HFF-Myc (cell line): Measurements from ENCODE around the gene MOV10.
A peak's percentile ranks its signal among the peaks of the same experiment; 100 is the strongest.

Experiments used
- DNase-seq: peaks from one replicate; pipeline ENCODE4 v3.0.0-alpha.2; 2011; ENCODE audit warnings: low read depth; ENCODE audit errors: extremely low read depth
- H3K4me3 ChIP-seq: replicated peaks from 2 replicates; pipeline ENCODE4 v1.5.1; 2011; ENCODE audit warnings: low read depth, mild to moderate bottlenecking, control low read depth, low read length
- TF ChIP-seq, protein P1 (sequence below): IDR thresholded peaks from 2 replicates; pipeline ENCODE4 v1.5.1; 2012; ENCODE audit warnings: mild to moderate bottlenecking, low read depth, low read length, control low read depth; ENCODE audit errors: missing control alignments

MOV10 gene

DNA sequence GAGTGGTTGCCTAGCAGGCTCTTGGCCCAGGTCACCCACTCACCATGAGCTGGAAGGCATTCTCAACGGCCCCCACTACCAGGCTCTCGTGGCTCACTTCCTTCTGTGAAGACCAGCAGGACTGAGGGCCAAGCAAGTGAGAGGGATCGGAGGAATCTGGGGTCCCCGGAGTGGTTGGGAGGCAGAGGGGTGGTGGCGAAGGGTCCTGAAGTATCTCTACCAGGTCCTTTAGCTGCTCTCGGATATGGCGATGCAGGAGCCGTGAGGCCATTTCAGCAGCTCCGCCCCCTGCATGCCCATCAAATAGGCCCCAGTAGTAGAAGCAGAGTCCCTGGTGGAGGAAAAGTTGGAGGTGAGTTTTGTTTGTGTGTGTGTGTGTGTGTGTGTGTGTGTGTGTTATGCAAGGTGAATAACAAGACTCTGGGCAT, 38.3 kb downstream of the MOV10 start:
- no peak overlapping the region for H3K4me3 ChIP-seq
- TF ChIP-seq, protein P1, sequence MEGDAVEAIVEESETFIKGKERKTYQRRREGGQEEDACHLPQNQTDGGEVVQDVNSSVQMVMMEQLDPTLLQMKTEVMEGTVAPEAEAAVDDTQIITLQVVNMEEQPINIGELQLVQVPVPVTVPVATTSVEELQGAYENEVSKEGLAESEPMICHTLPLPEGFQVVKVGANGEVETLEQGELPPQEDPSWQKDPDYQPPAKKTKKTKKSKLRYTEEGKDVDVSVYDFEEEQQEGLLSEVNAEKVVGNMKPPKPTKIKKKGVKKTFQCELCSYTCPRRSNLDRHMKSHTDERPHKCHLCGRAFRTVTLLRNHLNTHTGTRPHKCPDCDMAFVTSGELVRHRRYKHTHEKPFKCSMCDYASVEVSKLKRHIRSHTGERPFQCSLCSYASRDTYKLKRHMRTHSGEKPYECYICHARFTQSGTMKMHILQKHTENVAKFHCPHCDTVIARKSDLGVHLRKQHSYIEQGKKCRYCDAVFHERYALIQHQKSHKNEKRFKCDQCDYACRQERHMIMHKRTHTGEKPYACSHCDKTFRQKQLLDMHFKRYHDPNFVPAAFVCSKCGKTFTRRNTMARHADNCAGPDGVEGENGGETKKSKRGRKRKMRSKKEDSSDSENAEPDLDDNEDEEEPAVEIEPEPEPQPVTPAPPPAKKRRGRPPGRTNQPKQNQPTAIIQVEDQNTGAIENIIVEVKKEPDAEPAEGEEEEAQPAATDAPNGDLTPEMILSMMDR: no peak
- DNase-seq: no peak

DNA sequence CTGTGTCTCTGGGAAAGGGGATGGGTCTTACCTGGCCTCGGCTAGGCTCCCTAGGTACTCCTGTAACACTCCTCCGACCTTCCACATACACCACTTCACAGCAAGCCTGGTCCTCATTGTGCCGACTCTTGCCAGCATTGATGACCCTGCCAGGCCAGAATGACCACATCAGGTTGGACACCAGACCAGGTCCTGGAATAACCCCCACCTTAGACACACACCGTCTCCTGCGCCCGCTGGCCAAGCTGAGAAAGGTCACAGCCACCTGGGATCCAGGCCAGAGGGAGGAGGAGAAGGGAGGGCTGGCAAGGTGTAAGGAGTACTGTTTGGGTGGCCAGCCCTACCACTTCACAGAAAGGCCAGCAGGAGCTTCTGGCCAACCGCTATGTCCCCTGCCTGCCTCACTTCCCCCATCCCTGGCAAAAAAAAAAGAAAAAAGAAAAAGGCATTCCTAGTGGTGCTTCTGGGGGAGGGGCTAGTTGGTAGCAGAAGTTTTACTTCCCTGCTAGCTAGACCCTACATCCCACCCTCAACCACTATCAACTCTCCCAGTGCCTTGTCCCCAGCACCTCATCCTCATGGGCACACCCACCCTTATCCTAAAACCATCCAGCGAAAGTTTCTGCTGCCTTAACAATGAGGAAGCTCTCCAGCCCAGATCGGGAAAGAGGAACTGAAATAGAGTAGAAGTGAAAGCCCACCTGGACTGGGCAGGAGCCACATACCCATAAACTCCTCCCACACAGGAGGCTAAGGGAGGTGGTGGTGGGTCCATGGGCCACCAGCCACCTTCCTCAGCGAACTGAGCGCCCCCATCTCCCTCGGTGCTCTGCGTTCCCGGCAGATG, 39.2 kb downstream of the MOV10 start:
- TF ChIP-seq, protein P1: no peak
- H3K4me3 ChIP-seq: peak overlapping the region; percentile 55
- no peak for DNase-seq

DNA sequence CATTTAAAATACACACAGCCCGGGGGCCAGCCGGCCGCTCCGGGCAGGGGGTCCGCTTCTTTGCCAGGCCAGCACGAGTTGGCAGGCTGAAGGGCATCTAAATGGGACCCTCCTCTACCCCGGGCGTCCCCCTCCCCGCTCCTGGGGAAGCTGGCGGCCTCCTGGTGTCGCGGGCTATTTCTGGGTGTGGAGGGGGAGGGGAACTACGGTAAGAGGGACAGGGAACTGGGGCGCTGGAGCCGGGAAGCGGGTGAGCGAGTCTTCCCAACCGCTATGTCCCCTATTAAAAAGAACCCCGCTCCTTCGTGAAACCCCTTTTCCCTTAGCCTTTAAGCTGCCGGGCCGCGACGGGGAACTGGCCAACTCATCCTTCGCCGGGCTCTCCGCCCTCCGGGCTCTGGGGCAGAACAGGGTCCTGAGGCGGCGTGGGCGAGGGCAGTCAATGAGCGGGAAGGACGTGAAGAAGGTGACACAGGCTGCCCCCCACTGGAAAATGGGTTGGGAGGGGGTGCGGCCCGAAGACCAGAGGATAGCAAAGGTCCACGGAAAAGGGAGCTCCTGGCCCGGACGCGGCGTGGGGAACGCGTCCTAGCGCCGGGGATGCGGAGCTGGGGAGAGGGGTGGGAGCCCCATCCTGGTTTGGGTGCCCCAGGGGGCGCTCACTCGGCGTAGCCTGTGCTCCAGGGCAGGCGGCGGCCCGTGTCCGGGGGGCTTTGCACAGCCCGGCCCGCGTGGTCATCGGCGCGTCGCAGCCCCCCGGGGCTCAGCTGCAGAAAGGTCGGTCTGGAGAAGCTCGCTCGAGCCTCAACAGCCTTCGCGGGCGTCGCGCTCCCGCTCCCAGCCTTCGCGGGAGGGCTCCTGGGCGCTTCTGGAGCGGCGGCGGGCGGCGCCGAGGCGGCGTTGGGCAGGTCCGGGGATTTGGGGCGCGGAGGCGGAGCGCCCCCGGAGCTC, 40.1 kb downstream of the MOV10 start:
- TF ChIP-seq, protein P1: peak; percentile 4
- no peak for DNase-seq
- peak overlapping the region; percentile 55 for H3K4me3 ChIP-seq

DNA sequence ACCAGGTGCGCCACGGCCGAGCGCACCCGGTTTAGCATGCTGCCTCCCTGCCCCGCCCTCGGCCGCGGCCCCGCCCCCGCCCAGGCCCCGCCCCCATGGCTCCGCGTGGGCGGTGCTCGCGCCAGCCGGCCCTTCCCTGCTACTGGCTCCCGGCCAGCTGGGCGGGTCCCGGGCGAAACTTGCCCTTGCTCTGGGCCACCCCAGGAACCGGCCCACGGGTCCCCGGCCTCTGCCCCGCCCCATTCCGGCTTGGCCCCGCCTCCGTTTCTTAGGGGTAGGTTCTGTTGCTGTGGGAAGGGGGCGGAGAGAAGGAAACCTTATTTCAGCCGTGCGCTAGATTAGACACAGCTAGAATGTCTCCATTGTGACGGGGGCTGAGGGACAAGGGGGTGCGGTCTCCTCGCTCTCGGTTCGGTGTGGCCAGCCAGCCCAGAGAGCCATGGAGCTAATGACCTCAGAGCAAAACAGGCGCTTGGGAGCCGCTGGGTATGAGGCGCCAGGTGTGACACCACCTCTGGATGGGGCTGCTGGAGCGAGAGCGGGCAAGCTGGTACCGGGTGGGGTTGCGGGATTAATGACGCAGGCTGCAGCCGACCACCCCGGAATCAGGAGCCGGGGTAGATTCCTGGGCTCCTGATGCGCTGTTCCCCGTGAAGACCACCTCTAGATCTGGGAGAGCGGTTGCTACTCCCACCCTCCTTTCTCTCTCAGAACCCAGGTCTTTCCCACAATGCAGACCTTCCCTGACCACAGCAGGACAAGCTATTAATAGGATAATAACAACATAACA, 41.0 kb downstream of the MOV10 start, which contains the start of gene PPM1J:
PPM1J (minus strand) TSS at position 69 of the 790 bp plus-strand sequence; CDS start at position 38, 31 bp downstream.
- TF ChIP-seq, protein P1: no peak
- DNase-seq: peak; percentile 61
- peak within 1 kb of the TSS; percentile 55 for H3K4me3 ChIP-seq

DNA sequence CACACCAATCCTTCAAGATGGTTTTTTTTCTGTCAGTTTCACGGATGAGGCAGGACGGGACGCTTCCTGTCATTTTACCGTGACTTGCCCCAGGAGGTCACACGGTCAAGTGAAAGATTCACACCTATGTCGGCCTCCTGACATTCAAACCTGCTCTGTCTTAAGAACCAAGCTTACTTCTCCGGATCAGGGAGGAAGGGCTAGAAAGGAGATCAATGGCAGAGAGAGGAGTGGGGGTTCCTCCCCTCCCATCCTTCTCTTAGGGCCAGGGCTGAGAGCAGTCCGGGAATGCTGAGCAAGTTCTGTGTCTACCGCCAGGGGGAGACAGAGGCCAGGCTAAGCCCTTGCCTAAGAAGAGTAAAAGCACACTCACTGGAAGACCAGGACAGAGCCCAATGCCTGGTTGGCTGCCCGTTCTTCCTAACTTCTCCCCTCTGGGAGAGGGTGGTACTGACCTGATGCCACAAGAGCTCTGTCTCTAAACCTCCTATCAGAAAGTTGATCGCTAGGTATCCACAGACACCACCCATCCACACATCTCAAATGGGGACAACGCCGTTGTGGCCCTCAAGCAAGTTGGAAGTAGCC, 41.8 kb downstream of the MOV10 start:
- DNase-seq: peak; percentile 76
- H3K4me3 ChIP-seq: peak overlapping the region; percentile 55
- TF ChIP-seq, protein P1: peak; percentile 95

DNA sequence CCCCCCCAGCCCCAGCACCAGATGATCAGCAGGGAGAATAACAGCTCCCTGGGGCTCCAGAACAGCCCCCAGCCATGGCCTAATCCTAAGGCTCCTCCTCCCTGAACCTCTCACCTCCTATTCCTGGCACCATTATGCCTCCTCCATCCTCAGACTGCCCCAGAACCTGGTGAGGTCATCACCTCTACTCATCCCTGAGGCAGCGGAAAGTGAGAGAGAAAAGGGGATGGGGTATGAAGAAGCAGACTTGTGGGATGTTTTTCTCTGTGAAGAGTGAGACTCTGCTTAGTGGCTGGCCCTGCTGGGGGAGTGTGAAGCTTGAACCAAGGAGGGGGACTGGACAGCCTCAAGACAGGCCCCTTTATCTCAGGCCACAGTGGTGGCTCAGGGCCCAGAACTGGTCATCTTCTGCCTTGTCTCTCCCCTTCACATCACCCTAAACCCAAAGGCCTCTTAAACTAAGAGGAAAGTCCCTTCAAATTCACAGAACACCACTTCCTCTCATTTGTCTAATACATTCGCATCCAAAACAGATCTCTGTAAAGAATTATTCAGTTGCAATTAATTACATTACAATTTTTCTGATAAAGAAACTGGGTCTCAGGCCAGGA, 42.9 kb downstream of the MOV10 start:
- no peak overlapping the region for H3K4me3 ChIP-seq
- no peak for DNase-seq
- TF ChIP-seq, protein P1: no peak
